ENCODE results near the gene RBFOX1.

RBFOX1 gene

GRCh38 chr16:7335991-7336634 is 3.5 kb downstream of the RBFOX1 start:
- DNase-seq: no peak

GRCh38 chr16:7336742-7337141 is 4.1 kb downstream of the RBFOX1 start:
- no peak for DNase-seq

- no peak for DNase-seq
Observed at GRCh38 chr16:7338826-7339225, 6.2 kb downstream of the RBFOX1 start.

- DNase-seq: no peak
Observed at GRCh38 chr16:7339700-7340099, 7.1 kb downstream of the RBFOX1 start.

GRCh38 chr16:7340938-7341337 is 8.3 kb downstream of the RBFOX1 start:
- DNase-seq: no peak

- DNase-seq: no peak
Observed at GRCh38 chr16:7342598-7342997, 10.0 kb downstream of the RBFOX1 start.

GRCh38 chr16:7343243-7343642 is 10.6 kb downstream of the RBFOX1 start:
- no peak for DNase-seq

- no peak for DNase-seq
Observed at GRCh38 chr16:7344830-7345780, 12.5 kb downstream of the RBFOX1 start.

GRCh38 chr16:7350806-7351205 is 18.2 kb downstream of the RBFOX1 start:
- no peak for DNase-seq

- DNase-seq: no peak
Observed at GRCh38 chr16:7351610-7352510, 19.2 kb downstream of the RBFOX1 start.

GRCh38 chr16:7355758-7356157 is 23.1 kb downstream of the RBFOX1 start:
- DNase-seq: no peak

- DNase-seq: no peak
Observed at GRCh38 chr16:7361416-7362129, 28.9 kb downstream of the RBFOX1 start.

- no peak for DNase-seq
Observed at GRCh38 chr16:7362231-7362630, 29.6 kb downstream of the RBFOX1 start.

- peak; percentile 8 to 61 for DNase-seq
Observed at GRCh38 chr16:7363422-7364417, 31.1 kb downstream of the RBFOX1 start.

- peak in 1 of 2 experiments; percentile 52 for DNase-seq
Observed at GRCh38 chr16:7366041-7366440, 33.4 kb downstream of the RBFOX1 start.

GRCh38 chr16:7366993-7367880 is 34.6 kb downstream of the RBFOX1 start:
- DNase-seq: no peak

GRCh38 chr16:7369204-7369603 is 36.6 kb downstream of the RBFOX1 start:
- DNase-seq: no peak

- no peak for DNase-seq
Observed at GRCh38 chr16:7372095-7372494, 39.5 kb downstream of the RBFOX1 start.

- DNase-seq: no peak
Observed at GRCh38 chr16:7373776-7374175, 41.1 kb downstream of the RBFOX1 start.

- no peak for DNase-seq
Observed at GRCh38 chr16:7374614-7375174, 42.0 kb downstream of the RBFOX1 start.

All from cerebellar nuclear complex (tissue), 1 donor.